HFF-Myc (cell line): ENCODE measurements around the gene UBE2E1.
"Not testable (repeated sequence)": the region's sequence is repeated elsewhere in the genome, so short reads cannot be mapped to it uniquely, and the experiment has no call there.

ENCODE experiments used
- DNase-seq: peaks from one replicate; pipeline ENCODE4 v3.0.0-alpha.2; 2011; ENCODE audit warnings: low read depth; ENCODE audit errors: extremely low read depth
- H3K4me3 ChIP-seq: replicated peaks from 2 replicates; pipeline ENCODE4 v1.5.1; 2011; ENCODE audit warnings: low read depth, mild to moderate bottlenecking, control low read depth, low read length
- TF ChIP-seq, protein P1 (sequence below): IDR thresholded peaks from 2 replicates; pipeline ENCODE4 v1.5.1; 2012; ENCODE audit warnings: mild to moderate bottlenecking, low read depth, low read length, control low read depth; ENCODE audit errors: missing control alignments

UBE2E1 gene

DNA sequence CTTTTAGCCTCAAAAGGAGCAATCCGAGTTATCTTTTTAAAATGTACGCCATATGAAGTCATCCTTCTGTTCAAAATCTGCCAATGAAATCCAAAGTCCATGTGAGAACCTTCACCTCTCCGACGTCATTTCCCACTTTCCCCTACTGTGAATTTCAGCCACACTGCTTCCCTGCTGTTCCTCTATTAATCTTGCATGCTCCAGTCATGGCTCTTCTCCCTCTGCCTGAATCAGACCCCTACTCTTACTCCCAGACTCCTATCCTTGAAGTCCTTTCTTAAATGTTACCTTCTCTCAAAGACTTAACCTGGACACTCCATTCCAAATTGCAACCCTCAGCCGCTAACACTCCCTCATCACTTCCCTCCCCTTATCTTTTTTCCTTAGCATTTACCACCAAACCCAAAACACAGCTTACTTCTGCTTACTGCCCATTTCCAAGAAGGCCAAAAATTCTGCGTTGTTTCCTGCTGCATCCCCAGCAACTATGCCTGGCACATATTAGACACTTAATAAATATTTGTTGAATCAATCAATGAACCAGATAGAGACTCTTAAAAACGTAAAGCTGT, 109.9 kb downstream of the UBE2E1 start:
- DNase-seq, result no peak
- TF ChIP-seq, protein P1, sequence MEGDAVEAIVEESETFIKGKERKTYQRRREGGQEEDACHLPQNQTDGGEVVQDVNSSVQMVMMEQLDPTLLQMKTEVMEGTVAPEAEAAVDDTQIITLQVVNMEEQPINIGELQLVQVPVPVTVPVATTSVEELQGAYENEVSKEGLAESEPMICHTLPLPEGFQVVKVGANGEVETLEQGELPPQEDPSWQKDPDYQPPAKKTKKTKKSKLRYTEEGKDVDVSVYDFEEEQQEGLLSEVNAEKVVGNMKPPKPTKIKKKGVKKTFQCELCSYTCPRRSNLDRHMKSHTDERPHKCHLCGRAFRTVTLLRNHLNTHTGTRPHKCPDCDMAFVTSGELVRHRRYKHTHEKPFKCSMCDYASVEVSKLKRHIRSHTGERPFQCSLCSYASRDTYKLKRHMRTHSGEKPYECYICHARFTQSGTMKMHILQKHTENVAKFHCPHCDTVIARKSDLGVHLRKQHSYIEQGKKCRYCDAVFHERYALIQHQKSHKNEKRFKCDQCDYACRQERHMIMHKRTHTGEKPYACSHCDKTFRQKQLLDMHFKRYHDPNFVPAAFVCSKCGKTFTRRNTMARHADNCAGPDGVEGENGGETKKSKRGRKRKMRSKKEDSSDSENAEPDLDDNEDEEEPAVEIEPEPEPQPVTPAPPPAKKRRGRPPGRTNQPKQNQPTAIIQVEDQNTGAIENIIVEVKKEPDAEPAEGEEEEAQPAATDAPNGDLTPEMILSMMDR, result no peak
- peak overlapping the region; percentile 93 for H3K4me3 ChIP-seq

DNA sequence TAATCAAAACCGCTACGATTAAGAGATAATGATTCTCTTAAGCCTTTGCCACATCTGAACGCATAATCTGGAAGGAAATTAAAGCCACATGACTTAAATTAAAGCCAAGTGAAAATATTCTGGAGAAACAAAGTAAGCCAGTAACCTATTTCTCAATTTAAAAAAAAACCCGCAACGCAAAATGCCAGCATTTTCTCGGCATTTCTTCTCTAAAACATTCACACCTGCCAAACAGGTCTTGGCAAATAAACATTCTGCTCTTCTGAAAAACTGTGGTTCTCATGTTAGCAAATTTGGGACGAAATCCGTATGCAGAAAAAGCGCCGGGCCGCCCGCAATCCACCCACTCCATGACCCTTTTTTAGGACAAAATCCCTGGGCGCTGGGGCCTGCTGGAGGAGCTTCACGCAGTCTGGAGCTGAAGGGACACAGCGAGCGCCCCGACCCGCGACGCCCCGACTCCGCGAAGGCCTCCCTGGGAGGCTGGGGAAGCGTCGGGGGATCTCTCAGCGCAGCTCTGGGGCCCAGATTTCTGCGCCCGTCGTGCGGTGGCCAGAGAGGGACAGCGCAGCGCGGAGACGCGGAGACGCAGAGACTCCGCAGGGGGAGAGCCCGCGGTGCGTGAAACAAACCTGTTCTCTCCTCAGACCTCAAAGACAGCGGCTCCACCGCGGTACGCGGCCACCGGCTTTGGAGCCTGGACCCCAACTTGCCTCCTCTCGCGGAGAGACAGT, 110.6 kb downstream of the UBE2E1 start:
- no peak for DNase-seq
- peak overlapping the region; percentile 93 for H3K4me3 ChIP-seq
- TF ChIP-seq, protein P1, result no peak

DNA sequence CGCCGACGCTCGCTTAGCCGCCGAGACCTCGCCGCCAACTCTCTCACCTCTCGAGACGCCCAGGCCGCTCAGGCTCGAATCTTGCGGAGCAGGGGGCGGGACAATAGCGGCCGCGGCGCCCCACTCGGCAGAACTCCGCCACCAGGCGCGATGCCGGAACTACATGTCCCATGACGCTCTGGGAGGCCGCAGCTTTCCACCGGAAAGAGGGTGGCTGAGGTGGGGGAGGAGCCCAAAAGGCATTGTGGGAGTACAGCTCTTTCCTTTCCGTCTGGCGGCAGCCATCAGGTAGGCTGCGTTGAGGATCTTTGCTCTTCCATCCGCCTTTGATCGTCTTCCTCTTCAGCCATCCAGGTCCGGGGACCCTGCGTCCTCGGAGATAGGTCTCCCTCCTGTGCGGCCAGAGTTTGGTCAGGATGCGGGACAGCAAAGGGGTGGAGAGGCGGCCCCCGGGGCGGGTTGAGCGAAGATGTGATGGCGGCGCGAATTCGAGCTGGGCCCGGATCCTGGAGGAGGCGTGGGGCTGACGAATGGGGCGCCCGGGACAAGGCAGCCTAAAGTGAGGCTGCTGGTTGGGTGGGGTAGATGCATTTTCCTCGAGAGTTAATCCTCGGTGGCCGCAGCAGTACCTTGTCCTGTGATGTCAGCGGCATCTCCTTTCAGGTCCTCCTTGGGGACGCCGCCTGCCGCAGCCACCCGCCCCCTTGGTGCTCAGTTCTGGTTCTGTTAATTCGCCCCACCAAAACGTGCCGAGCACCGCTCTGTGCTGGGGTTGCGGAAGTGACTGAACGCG, 111.3 kb downstream of the UBE2E1 start, which contains the start of the genes NKIRAS1 and RPL15:
Gene NKIRAS1 (minus strand): TSS at position 105 of the 793 bp plus-strand sequence. CDS start 6,086 bp downstream, outside the sequence.
Gene RPL15 (plus strand): TSS at position 247 of the 793 bp plus-strand sequence. CDS start 728 bp downstream, outside the sequence.
- peak; percentile 90 for DNase-seq
- TF ChIP-seq, protein P1, result peak; percentile 29
- H3K4me3 ChIP-seq, result peak within 1 kb of the TSS; percentile 93

DNA sequence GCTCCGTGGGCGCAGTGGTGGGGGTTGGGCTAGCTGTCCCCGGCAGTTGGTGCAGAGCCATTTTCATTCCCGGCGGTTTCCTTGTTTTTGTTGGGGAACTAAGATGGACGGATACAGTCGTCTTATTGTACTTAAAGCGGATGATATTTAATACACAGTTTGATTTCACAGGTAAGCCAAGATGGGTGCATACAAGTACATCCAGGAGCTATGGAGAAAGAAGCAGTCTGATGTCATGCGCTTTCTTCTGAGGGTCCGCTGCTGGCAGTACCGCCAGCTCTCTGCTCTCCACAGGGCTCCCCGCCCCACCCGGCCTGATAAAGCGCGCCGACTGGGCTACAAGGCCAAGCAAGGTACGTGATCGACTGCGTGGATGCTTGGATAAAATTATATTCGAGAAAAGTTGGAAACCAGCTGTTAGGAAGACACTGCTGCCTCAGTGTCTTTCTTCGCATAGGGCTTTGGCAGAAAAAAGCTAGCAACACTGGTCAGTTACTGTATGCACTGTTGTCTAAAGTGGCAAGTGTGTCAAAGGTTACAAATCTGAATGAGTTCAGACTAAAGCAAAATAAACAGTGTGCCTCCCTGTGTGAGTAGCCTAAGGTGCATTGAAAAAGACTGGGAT, 112.0 kb downstream of the UBE2E1 start:
- not testable (repeated sequence) for DNase-seq
- H3K4me3 ChIP-seq, result peak overlapping the region; percentile 93

DNA sequence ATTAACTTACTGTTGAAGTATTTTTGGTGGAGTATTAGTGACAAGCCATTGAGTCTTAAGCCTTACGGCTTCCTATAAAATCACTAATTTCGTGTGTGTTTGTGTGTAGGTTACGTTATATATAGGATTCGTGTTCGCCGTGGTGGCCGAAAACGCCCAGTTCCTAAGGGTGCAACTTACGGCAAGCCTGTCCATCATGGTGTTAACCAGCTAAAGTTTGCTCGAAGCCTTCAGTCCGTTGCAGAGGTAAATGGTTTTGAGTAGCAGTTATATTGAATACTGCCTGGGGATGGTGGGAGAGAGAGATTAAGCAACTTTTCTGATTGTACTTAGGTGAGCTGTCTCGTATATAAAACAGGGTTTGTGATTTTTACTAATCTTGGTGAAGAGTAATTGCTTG, 112.6 kb downstream of the UBE2E1 start:
- H3K4me3 ChIP-seq, result peak overlapping the region; percentile 93
- DNase-seq, result not testable (repeated sequence)

DNA sequence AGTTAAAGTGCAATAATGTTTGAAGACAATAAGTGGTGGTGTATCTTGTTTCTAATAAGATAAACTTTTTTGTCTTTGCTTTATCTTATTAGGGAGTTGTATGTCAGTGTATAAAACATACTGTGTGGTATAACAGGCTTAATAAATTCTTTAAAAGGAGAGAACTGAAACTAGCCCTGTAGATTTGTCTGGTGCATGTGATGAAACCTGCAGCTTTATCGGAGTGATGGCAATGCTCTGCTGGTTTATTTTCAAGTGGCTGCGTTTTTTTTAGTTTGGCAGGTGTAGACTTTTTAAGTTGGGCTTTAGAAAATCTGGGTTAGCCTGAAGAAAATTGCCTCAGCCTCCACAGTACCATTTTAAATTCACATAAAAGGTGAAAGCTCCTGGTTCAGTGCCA, 113.9 kb downstream of the UBE2E1 start:
- H3K4me3 ChIP-seq, result peak overlapping the region; percentile 93
- TF ChIP-seq, protein P1, result no peak

DNA sequence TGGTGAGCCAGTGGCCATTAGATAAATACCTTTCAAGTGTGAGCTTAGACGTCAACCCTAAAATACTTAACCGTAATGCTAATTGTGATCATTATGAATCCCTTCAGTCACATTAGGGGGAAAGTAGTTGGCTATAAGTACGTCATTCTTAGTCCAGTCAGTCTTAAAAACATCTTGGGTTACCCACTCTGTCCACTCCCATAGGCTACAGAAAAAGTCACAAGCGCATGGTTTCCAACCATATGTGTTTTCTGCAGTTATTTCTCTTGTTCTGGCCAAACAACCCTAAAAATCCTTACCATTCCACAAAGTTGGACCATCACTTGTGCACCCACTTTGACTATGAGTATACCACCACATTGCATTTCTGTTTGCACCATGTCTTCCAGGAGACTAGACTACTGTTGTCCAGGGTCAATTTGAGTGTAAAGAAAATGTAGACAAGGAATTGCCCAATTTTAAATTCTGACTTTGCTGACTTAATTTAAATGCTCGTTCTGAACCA, 114.4 kb downstream of the UBE2E1 start:
- peak overlapping the region; percentile 93 for H3K4me3 ChIP-seq
- TF ChIP-seq, protein P1, result no peak

More for the DNA sequence above, 113.9 kb downstream of the UBE2E1 start:
- DNase-seq, result no peak

More for the DNA sequence above, 114.4 kb downstream of the UBE2E1 start:
- DNase-seq, result no peak
